CD4-positive, alpha-beta T cell (primary cell): ENCODE results near the gene EXOC3. TPM values are rescaled to one million over a fixed set of nuclear protein-coding genes. Genes with fewer than 3 reads are reported as not detected.
"Not testable (repeated sequence)": the region's sequence is repeated elsewhere in the genome, so short reads cannot be mapped to it uniquely, and the experiment has no call there.

ENCODE experiments used
- ATAC-seq: fragments of 200-7000 bp; cut with Tn5 transposase; one replicate; pipeline ENCODE4 v1.10.0; 2022; ENCODE audit warnings: mild to moderate bottlenecking; ENCODE audit not compliant: poor library complexity
- CTCF ChIA-PET: fragments of 350-600 bp; sonication (Branson Sonifier 250); formaldehyde crosslinking; loops from one replicate; lab custom pipeline; 2021; ENCODE audit warnings: antibody characterized with exemption, inconsistent platforms; lab: Charles Lee
- POLR2A ChIA-PET: fragments of 350-600 bp; sonication (Branson Sonifier 250); formaldehyde crosslinking; loops from one replicate; lab custom pipeline; 2021; ENCODE audit warnings: antibody characterized with exemption, inconsistent platforms; lab: Charles Lee
- DNase-seq, 14 experiments: peaks; one replicate each; pipeline ENCODE4 v3.0.0-alpha.2; 2013 to 2020; ENCODE audit warnings: mixed read lengths in 2 of 14
- H3K27ac ChIP-seq, 2 donors: one replicate each; pipeline versions ENCODE4 v1.5.1 to v1.7.0; 2013; ENCODE audit warnings: low read length in 2 of 2, low read depth in 1 of 2, mild to moderate bottlenecking in 1 of 2
- H3K27me3 ChIP-seq, 2 experiments: 1 replicate in 1 of 2; 2 replicates in 1 of 2; pipeline versions ENCODE4 v1.6.1 to v1.7.0; 2013; ENCODE audit warnings: low read length in 2 of 2, control low read depth in 1 of 2, mild to moderate bottlenecking in 1 of 2, moderate library complexity in 1 of 2; ENCODE audit not compliant: insufficient read depth in 2 of 2, control insufficient read depth in 1 of 2
- H3K36me3 ChIP-seq: one replicate; pipeline ENCODE4 v1.6.1; 2013; ENCODE audit warnings: low read length, control low read depth; ENCODE audit not compliant: insufficient read depth
- H3K4me1 ChIP-seq: one replicate; pipeline ENCODE4 v1.6.1; 2013; ENCODE audit warnings: low read length, control low read depth; ENCODE audit not compliant: insufficient read depth
- H3K4me3 ChIP-seq: one replicate; pipeline ENCODE4 v1.5.1; 2013; ENCODE audit warnings: mild to moderate bottlenecking, low read length, moderate library complexity
- H3K9me3 ChIP-seq, 2 experiments: 1 replicate in 1 of 2; 2 replicates in 1 of 2; pipeline versions ENCODE4 v1.6.1 to v1.7.0; 2013; ENCODE audit warnings: low read length in 2 of 2, mild to moderate bottlenecking in 2 of 2, control low read depth in 1 of 2, moderate library complexity in 1 of 2; ENCODE audit not compliant: control insufficient read depth in 1 of 2, insufficient read depth in 1 of 2
- H3K27ac Mint-ChIP-seq: one replicate; pipeline ENCODE4 v1.8.0; 2020; ENCODE audit warnings: mixed read lengths
- H3K27me3 Mint-ChIP-seq: one replicate; pipeline ENCODE4 v1.8.0; 2021; ENCODE audit warnings: mixed read lengths
- H3K36me3 Mint-ChIP-seq: one replicate; pipeline ENCODE4 v1.8.0; 2021; ENCODE audit warnings: low read depth, mixed read lengths
- H3K4me1 Mint-ChIP-seq: one replicate; pipeline ENCODE4 v1.8.0; 2021; ENCODE audit warnings: low read depth, mixed read lengths
- H3K4me3 Mint-ChIP-seq: one replicate; pipeline ENCODE4 v1.8.0; 2020; ENCODE audit warnings: mild to moderate bottlenecking, mixed read lengths
- H3K9me3 Mint-ChIP-seq: one replicate; pipeline ENCODE4 v1.8.0; 2020; ENCODE audit warnings: mixed read lengths
- intact Hi-C, 2 experiments: fragments of 100-400 bp; cut with DNase I in 1 of 2; cut with micrococcal nuclease in 1 of 2; formaldehyde crosslinking; loops; one replicate each; pipeline versions ENCODE4 v1.15.1 to v1.9.0; 2023 to 2025; cut with DNase I, micrococcal nuclease
- total RNA-seq, 174 experiments: library from RNA in 2 of 174; stranded (reverse) in 2 of 174; gene quantifications; one replicate each; pipeline ENCODE4 v1.2.3 and lab custom pipeline; 2021 to 2026
- TF ChIP-seq, protein P1 (sequence below): fragments of 200-600 bp; IDR thresholded peaks from one replicate; pipeline ENCODE4 v1.8.0; 2022; ENCODE audit warnings: antibody characterized with exemption, mild to moderate bottlenecking

Gene EXOC3
- total RNA-seq, 2 experiments from 2014 or later = 82.4 to 84.1 TPM

GRCh38 chr5:410911-411517 is 32.0 kb upstream of the EXOC3 start:
- Histone ChIP-seq H3K4me3 (no peak overlapping the region), H3K36me3 (no peaks in the 10 kb centered on the region), H3K27ac (no peak overlapping the region), H3K27me3 (no peaks in the 10 kb centered on the region), H3K4me1 (no peaks in the 10 kb centered on the region), H3K9me3 (no peaks in the 10 kb centered on the region)
- DNase-seq = no peak
- POLR2A ChIA-PET = no interaction called here
- Mint-ChIP-seq H3K4me3 (no peak overlapping the region), H3K4me1 (no peaks in the 10 kb centered on the region), H3K36me3 (no peaks in the 10 kb centered on the region), H3K27me3 (peaks cover 12% of the 10 kb centered on the region), H3K9me3 (no peaks in the 10 kb centered on the region), H3K27ac (no peak overlapping the region)
- no peak for ATAC-seq
- TF ChIP-seq, protein P1, sequence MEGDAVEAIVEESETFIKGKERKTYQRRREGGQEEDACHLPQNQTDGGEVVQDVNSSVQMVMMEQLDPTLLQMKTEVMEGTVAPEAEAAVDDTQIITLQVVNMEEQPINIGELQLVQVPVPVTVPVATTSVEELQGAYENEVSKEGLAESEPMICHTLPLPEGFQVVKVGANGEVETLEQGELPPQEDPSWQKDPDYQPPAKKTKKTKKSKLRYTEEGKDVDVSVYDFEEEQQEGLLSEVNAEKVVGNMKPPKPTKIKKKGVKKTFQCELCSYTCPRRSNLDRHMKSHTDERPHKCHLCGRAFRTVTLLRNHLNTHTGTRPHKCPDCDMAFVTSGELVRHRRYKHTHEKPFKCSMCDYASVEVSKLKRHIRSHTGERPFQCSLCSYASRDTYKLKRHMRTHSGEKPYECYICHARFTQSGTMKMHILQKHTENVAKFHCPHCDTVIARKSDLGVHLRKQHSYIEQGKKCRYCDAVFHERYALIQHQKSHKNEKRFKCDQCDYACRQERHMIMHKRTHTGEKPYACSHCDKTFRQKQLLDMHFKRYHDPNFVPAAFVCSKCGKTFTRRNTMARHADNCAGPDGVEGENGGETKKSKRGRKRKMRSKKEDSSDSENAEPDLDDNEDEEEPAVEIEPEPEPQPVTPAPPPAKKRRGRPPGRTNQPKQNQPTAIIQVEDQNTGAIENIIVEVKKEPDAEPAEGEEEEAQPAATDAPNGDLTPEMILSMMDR = no peak
- CTCF ChIA-PET = no interaction called here
- intact Hi-C loops = no loop called here

DNA sequence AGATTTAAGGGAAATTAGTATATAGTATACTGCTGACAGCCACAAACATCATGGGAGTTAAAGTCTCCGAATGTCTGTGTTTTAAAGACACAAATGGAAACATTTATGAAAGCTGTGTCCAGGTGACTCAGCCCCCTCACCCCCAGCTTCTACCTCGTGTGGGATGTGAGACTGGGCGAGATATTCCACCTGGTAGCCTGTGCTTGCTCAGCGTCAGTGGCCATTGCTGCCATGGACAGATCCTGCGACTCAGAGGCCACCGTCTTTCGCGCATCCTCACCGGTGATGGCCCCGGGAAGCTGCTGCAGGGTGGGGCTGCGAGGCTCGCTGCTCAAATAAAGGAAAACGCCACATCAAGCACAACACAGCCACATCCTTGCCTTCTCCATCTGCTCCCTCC is 31.2 kb upstream of the EXOC3 start:
- ChIA-PET POLR2A (no interaction called here), CTCF (no interaction called here)
- Mint-ChIP-seq H3K4me3 (no peak overlapping the region), H3K27ac (no peak overlapping the region), H3K27me3 (peaks cover 12% of the 10 kb centered on the region), H3K4me1 (no peaks in the 10 kb centered on the region), H3K9me3 (no peaks in the 10 kb centered on the region), H3K36me3 (no peaks in the 10 kb centered on the region)
- H3K9me3 ChIP-seq = no peaks in the 10 kb centered on the region
- H3K4me1 ChIP-seq = no peaks in the 10 kb centered on the region
- intact Hi-C loops = no loop called here
- no peak for ATAC-seq
- no peaks in the 10 kb centered on the region for H3K36me3 ChIP-seq
- no peaks in the 10 kb centered on the region for H3K27me3 ChIP-seq
- H3K4me3 ChIP-seq = no peak overlapping the region
- no peak overlapping the region for H3K27ac ChIP-seq
- peak in 1 of 14 experiments; percentile 15 for DNase-seq
- TF ChIP-seq, protein P1 = no peak

DNA sequence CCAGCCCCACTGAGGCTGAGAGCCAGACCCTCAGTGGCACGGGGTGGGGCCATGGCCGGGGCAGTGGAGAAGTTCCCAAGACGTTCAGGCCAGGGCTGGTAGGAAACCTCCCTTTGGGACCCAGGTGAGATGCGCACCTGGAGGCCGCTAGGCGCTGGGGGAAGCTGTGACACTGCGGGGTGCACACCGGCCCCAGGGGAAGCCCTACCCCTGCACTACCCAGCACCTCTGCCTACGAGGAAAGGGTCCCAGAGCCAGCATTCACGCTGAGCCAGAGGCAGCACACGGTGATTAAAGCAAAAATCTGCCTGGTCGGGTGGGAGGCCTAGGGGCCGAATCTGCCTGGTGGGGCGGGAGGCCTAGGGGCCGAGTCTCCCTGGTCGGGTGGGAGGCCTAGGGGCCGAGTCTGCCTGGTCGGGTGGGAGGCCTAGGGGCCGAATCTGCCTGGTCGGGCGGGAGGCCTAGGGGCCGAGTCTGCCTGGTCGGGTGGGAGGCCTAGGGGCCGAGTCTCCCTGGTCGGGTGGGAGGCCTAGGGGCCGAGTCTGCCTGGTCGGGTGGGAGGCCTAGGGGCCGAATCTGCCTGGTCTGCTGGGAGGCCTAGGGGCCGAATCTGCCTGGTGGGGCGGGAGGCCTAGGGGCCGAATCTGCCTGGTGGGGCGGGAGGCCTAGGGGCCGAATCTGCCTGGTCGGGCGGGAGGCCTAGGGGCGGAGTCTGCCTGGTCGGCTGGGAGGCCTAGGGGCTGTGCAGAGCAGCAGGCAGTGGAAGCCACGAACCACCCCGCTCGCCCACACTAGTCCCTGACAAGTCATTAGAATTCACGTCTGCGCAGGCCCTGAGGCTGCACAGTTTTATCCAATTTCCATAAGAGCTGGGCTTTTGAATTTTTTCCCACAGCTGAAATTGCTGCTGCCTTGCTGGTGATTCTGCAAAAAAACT is 27.7 kb upstream of the EXOC3 start:
- ATAC-seq, H3K4me1 Mint-ChIP-seq, H3K27ac Mint-ChIP-seq, intact Hi-C loops, H3K27me3 ChIP-seq, H3K27me3 Mint-ChIP-seq, H3K9me3 Mint-ChIP-seq, POLR2A ChIA-PET, H3K4me3 ChIP-seq, CTCF ChIA-PET, H3K36me3 Mint-ChIP-seq, H3K4me3 Mint-ChIP-seq, H3K36me3 ChIP-seq, H3K9me3 ChIP-seq, H3K4me1 ChIP-seq: not testable (repeated sequence)
- peak in 2 of 14 experiments; percentile 18 to 33 for DNase-seq
- peak overlapping the region in 1 of 2 donors; percentile 35 for H3K27ac ChIP-seq
